Measurements from ENCODE around the gene LRFN2. TPM values are rescaled to one million over a fixed set of nuclear protein-coding genes. Genes with fewer than 3 reads are reported as not detected.

Gene LRFN2
- total and polyA plus RNA-seq, 2 of the 8 experiments (the other 6 are each of a cell fraction or from before 2014, with no cell fraction given): 2.3 TPM

- H3K23ac ChIP-seq (ENCODE audit: insufficient read length): no peak overlapping the region
- TF ChIP-seq, protein P1, sequence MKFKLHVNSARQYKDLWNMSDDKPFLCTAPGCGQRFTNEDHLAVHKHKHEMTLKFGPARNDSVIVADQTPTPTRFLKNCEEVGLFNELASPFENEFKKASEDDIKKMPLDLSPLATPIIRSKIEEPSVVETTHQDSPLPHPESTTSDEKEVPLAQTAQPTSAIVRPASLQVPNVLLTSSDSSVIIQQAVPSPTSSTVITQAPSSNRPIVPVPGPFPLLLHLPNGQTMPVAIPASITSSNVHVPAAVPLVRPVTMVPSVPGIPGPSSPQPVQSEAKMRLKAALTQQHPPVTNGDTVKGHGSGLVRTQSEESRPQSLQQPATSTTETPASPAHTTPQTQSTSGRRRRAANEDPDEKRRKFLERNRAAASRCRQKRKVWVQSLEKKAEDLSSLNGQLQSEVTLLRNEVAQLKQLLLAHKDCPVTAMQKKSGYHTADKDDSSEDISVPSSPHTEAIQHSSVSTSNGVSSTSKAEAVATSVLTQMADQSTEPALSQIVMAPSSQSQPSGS (IDR thresholded peaks at IDR 0.05; ENCODE audit: low read length): no peak
- TF ChIP-seq EP300 (IDR thresholded peaks at IDR 0.05; ENCODE audit: borderline replicate concordance in 1 of 2, low read depth in 2 of 2, low read length in 2 of 2) (no peak), TAF7 (optimal IDR thresholded peaks at IDR 0.05; ENCODE audit: borderline replicate concordance, low read depth, low read length) (no peak), CBX5 (IDR thresholded peaks at IDR 0.05; ENCODE audit: low read depth, low read length) (no peak)
- TF ChIP-seq, protein P2, sequence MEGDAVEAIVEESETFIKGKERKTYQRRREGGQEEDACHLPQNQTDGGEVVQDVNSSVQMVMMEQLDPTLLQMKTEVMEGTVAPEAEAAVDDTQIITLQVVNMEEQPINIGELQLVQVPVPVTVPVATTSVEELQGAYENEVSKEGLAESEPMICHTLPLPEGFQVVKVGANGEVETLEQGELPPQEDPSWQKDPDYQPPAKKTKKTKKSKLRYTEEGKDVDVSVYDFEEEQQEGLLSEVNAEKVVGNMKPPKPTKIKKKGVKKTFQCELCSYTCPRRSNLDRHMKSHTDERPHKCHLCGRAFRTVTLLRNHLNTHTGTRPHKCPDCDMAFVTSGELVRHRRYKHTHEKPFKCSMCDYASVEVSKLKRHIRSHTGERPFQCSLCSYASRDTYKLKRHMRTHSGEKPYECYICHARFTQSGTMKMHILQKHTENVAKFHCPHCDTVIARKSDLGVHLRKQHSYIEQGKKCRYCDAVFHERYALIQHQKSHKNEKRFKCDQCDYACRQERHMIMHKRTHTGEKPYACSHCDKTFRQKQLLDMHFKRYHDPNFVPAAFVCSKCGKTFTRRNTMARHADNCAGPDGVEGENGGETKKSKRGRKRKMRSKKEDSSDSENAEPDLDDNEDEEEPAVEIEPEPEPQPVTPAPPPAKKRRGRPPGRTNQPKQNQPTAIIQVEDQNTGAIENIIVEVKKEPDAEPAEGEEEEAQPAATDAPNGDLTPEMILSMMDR (IDR thresholded peaks at IDR 0.05; ENCODE audit: control extremely low read depth in 1 of 3, insufficient read depth in 1 of 3, low read depth in 1 of 3, low read length in 3 of 3): no peak
- TF ChIP-seq, protein P3, sequence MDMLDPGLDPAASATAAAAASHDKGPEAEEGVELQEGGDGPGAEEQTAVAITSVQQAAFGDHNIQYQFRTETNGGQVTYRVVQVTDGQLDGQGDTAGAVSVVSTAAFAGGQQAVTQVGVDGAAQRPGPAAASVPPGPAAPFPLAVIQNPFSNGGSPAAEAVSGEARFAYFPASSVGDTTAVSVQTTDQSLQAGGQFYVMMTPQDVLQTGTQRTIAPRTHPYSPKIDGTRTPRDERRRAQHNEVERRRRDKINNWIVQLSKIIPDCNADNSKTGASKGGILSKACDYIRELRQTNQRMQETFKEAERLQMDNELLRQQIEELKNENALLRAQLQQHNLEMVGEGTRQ (IDR thresholded peaks at IDR 0.05; ENCODE audit: low read length): no peak
Observed at GRCh38 chr6:40348591-40348990, 238.6 kb downstream of the LRFN2 start.

More at GRCh38 chr6:40348591-40348990, 238.6 kb downstream of the LRFN2 start:
- DNase-seq (ENCODE audit: low read depth in 1 of 2, low spot score in 2 of 2) (peak in 1 of 2 experiments; percentile 49), FAIRE-seq (no peak)
- no peak overlapping the region for H3K14ac ChIP-seq (ENCODE audit: insufficient read length)
- H3K56ac ChIP-seq (replicated peaks; ENCODE audit: insufficient read length, low read depth, low read length): no peak overlapping the region
- H4K5ac ChIP-seq (ENCODE audit: insufficient read length, low read depth, low read length): no peak overlapping the region
- 78% methylated on average over 4 of the region's 4 CpGs; no CpG with 5 or more reads in 1 of the 2 experiments for WGBS, 2 experiments (ENCODE audit: extremely low coverage in 1 of 2, insufficient coverage in 1 of 2, insufficient read length in 1 of 2, insufficient replicate concordance in 2 of 2, low coverage in 1 of 2, low lambda C conversion rate in 2 of 2, missing lambda C conversion rate in 1 of 2)
- no peaks in the 10 kb centered on the region for H3K9me3 ChIP-seq (ENCODE audit: insufficient read depth in 2 of 2, low read depth in 1 of 2, low read length in 1 of 2)
- peak overlapping the region; percentile 2 for H4K91ac ChIP-seq (replicated peaks; ENCODE audit: insufficient read length, low read length)
- H3K36me3 ChIP-seq (ENCODE audit: control insufficient read depth in 2 of 4, insufficient read depth in 4 of 4, low read length in 3 of 4): no peaks in the 10 kb centered on the region; a peak in 1 of 8 replicates
- H3K4me3 ChIP-seq (ENCODE audit: extremely low read depth in 1 of 4, insufficient read depth in 2 of 4, low read depth in 3 of 4, low read length in 4 of 4): no peak overlapping the region
- no peak overlapping the region for H3K27ac ChIP-seq (ENCODE audit: low read depth, low read length)
- H3K4ac ChIP-seq (replicated peaks; ENCODE audit: insufficient read length, low read depth, low read length): no peak overlapping the region
- H2BK15ac ChIP-seq (ENCODE audit: low read length): 0 out of 2 replicates have a peak overlapping the region, but pooled peaks have one; percentile 55
- peak overlapping the region; percentile 72; the same call in 1 of the 2 replicates for H2BK20ac ChIP-seq (ENCODE audit: low read length)
- no peak overlapping the region for H2AFZ ChIP-seq (ENCODE audit: low read length)
- H3K4me1 ChIP-seq (replicated peaks in 1 of 4; ENCODE audit: control insufficient read depth in 3 of 4, insufficient read depth in 4 of 4, low read length in 3 of 4): peaks cover 9 to 35% (median 25%) of the 10 kb centered on the region in 4 experiments
- peak overlapping the region; percentile 68; the same call in 1 of the 2 replicates for H2BK12ac ChIP-seq (ENCODE audit: low read depth, low read length)
- CTCF ChIA-PET (ENCODE audit: partially characterized antibody): interaction anchor here (0.7 to 8.5 kb wide), 7 partner anchors 9 to 373 kb away, joined by 3 to 88 read pairs (median 5); partner anchors contain the start of gene LRFN2
- peak overlapping the region; percentile 22 for H2BK120ac ChIP-seq (replicated peaks; ENCODE audit: low read depth, low read length)
- H2AK5ac ChIP-seq (ENCODE audit: low read depth, low read length): peak overlapping the region; percentile 25; the same call in 1 of the 2 replicates
- peaks cover 0 to 2% (median 0%) of the 10 kb centered on the region in 4 experiments; a peak in 1 of 7 replicates for H3K27me3 ChIP-seq (replicated peaks in 1 of 4; ENCODE audit: control insufficient read depth in 3 of 4, extremely low read depth in 1 of 4, insufficient read depth in 3 of 4, low read length in 3 of 4)
- peak overlapping the region; percentile 84; the same call in 1 of the 2 replicates for H2BK5ac ChIP-seq (ENCODE audit: low read depth, low read length)
- H4K20me1 ChIP-seq (replicated peaks in 1 of 2; ENCODE audit: control insufficient read depth in 1 of 2, insufficient read depth in 2 of 2, low read length in 2 of 2): peaks cover 0 to 8% of the 10 kb centered on the region in 2 experiments
- POLR2A ChIA-PET (ENCODE audit: partially characterized antibody): interaction anchor here (1.1 to 2.0 kb wide), 3 partner anchors 10 to 187 kb away, joined by 3 to 6 read pairs (median 4); no protein-coding TSS in a partner anchor
- peaks cover 0 to 4% of the 10 kb centered on the region in 2 experiments; a peak in 2 of 4 replicates for H3K79me2 ChIP-seq (ENCODE audit: control insufficient read depth in 1 of 2, insufficient read depth in 2 of 2, low read length in 2 of 2)
- H3K9ac ChIP-seq (replicated peaks in 1 of 4; ENCODE audit: extremely low read depth in 1 of 4, low read depth in 3 of 4, low read length in 3 of 4): no peak overlapping the region
- peaks cover 10% of the 10 kb centered on the region for H3K23me2 ChIP-seq (ENCODE audit: low read depth, low read length)
- peak overlapping the region; percentile 66 for H3K18ac ChIP-seq (ENCODE audit: extremely low read depth, low read length)
- H4K8ac ChIP-seq (ENCODE audit: extremely low read depth, insufficient read depth, low read length): no peak overlapping the region
- H3K79me1 ChIP-seq (ENCODE audit: low read depth, low read length): no peaks in the 10 kb centered on the region
- H3K4me2 ChIP-seq (ENCODE audit: insufficient read depth in 1 of 2, low read depth in 2 of 2, low read length in 2 of 2): 0 out of 4 replicates have a peak overlapping the region, but pooled peaks of 1 of the 2 experiments have one; percentile 18

All from H1 (cell line).